Activated T-cell treated with anti-CD3 and anti-CD28 coated beads, Interleukin-2, amount 50 U/mL, for 24 hours (primary cell): Measurements from ENCODE around the gene PAIP1.
A peak's percentile ranks its signal among the peaks of the same experiment; 100 is the strongest.
"Not testable (repeated sequence)": the region's sequence is repeated elsewhere in the genome, so short reads cannot be mapped to it uniquely, and the experiment has no call there.

Experiments
- DNase-seq: peaks from one replicate; pipeline ENCODE4 v3.0.0-alpha.2; 2020
- H3K27ac Mint-ChIP-seq: 2 replicates; pipeline ENCODE4 v1.8.0; 2020; ENCODE audit warnings: mild to moderate bottlenecking, mixed read lengths
- H3K27me3 Mint-ChIP-seq: 2 replicates; pipeline ENCODE4 v1.8.0; 2020; ENCODE audit warnings: mixed read lengths
- H3K36me3 Mint-ChIP-seq: 2 replicates; pipeline ENCODE4 v1.8.0; 2020; ENCODE audit warnings: low read depth, mixed read lengths
- H3K4me1 Mint-ChIP-seq: 2 replicates; pipeline ENCODE4 v1.8.0; 2020; ENCODE audit warnings: low read depth, mixed read lengths
- H3K4me3 Mint-ChIP-seq: 2 replicates; pipeline ENCODE4 v1.8.0; 2020; ENCODE audit warnings: mild to moderate bottlenecking, moderate library complexity, mixed read lengths
- H3K9me3 Mint-ChIP-seq: 2 replicates; pipeline ENCODE4 v1.8.0; 2020; ENCODE audit warnings: mixed read lengths

PAIP1 gene, protein sequence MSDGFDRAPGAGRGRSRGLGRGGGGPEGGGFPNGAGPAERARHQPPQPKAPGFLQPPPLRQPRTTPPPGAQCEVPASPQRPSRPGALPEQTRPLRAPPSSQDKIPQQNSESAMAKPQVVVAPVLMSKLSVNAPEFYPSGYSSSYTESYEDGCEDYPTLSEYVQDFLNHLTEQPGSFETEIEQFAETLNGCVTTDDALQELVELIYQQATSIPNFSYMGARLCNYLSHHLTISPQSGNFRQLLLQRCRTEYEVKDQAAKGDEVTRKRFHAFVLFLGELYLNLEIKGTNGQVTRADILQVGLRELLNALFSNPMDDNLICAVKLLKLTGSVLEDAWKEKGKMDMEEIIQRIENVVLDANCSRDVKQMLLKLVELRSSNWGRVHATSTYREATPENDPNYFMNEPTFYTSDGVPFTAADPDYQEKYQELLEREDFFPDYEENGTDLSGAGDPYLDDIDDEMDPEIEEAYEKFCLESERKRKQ

DNA sequence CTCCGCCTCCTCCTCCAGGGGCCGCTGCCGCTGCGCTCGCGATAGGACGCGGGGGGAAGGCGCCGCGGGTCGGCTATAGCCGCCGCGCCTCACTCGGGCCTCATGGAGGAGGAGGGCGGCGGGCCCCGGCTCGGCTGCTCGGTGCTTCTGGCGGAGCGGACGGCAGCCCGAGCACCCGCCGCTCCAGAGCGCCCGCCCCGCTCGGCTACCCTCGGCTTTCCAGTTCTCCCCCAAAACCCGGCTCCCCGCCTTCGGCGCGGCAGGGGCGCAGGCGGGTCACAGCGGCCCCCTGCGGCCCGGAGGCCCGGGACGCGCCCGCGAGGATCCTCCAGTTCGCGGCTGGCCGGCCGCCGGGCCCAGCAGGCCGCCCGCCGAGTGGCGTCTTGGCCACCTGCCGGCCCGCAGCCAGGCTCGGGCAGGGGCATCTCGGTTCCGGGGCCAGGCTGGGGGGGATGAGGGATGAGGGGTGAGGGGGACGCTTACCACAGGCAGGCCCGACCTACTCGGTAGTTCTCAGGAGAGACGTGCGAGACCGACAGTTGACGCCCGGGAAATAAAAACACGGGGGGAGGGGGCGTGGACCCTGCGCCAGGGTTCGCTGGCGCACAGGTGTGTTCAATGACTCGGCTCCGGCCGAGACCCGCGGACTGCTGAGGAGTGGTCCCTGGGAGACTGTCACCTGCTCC is at the start of gene PAIP1:
TSS of gene PAIP1 (minus strand) at position 221 of the 686 bp plus-strand sequence. CDS start 231 bp downstream, outside the sequence.
- peaks cover 14% of the 10 kb centered on the region for H3K4me1 Mint-ChIP-seq
- H3K4me3 Mint-ChIP-seq = no peak within 1 kb of the TSS
- H3K27ac Mint-ChIP-seq = peak within 1 kb of the TSS; percentile 94

DNA sequence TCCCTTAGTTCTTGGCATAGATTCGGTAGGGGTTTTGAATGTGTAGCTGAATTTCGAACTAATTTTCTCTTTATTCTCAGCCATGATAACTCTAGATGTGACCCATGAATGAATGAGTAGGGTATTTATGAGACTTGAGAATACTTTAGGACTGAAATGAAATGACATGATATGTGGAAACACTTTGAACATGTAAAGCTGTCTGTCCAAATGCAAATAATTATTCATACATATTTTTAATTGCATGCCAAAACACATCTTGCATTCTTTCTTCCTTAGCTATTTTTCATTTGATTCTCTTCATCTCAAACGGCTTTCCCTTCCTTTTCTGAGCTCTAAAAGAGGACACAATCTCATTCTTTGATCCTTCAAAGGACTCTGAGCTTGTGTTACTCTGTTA is 49.5 kb upstream of the PAIP1 start:
- Mint-ChIP-seq H3K4me1 (peaks cover 57% of the 10 kb centered on the region), H3K4me3 (no peak overlapping the region), H3K27me3 (no peaks in the 10 kb centered on the region), H3K36me3 (peaks cover 75% of the 10 kb centered on the region), H3K9me3 (no peaks in the 10 kb centered on the region), H3K27ac (no peak overlapping the region)
- DNase-seq = no peak

More for the DNA sequence above, at the start of gene PAIP1:
- DNase-seq = peak; percentile 90
- no peaks in the 10 kb centered on the region for H3K9me3 Mint-ChIP-seq
- no peaks in the 10 kb centered on the region for H3K27me3 Mint-ChIP-seq
- peaks cover 13% of the 10 kb centered on the region for H3K36me3 Mint-ChIP-seq

DNA sequence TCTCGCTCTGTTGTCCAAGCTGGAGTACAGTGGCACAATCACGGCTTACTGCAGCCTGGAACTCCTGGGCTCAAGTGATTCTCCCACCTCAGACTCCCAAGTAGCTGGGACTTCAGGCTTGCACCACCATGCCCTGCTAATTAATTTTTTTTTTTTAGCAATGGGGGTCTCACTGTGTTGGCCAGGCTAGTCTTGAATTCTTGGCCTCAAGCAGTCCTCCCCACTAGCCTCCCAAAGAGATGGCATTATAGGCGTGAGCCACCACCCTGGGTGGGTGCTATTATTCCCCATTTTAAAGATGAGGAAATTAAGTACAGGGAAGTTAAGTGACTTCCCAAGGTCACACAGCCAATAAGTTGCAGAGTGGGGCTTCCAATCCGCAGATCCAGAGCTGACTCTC is 47.8 kb upstream of the PAIP1 start:
- Mint-ChIP-seq H3K27ac (peak overlapping the region; percentile 88), H3K9me3 (no peaks in the 10 kb centered on the region), H3K36me3 (peaks cover 60% of the 10 kb centered on the region), H3K27me3 (no peaks in the 10 kb centered on the region), H3K4me1 (peaks cover 57% of the 10 kb centered on the region), H3K4me3 (peak overlapping the region; percentile 88)
- no peak for DNase-seq

DNA sequence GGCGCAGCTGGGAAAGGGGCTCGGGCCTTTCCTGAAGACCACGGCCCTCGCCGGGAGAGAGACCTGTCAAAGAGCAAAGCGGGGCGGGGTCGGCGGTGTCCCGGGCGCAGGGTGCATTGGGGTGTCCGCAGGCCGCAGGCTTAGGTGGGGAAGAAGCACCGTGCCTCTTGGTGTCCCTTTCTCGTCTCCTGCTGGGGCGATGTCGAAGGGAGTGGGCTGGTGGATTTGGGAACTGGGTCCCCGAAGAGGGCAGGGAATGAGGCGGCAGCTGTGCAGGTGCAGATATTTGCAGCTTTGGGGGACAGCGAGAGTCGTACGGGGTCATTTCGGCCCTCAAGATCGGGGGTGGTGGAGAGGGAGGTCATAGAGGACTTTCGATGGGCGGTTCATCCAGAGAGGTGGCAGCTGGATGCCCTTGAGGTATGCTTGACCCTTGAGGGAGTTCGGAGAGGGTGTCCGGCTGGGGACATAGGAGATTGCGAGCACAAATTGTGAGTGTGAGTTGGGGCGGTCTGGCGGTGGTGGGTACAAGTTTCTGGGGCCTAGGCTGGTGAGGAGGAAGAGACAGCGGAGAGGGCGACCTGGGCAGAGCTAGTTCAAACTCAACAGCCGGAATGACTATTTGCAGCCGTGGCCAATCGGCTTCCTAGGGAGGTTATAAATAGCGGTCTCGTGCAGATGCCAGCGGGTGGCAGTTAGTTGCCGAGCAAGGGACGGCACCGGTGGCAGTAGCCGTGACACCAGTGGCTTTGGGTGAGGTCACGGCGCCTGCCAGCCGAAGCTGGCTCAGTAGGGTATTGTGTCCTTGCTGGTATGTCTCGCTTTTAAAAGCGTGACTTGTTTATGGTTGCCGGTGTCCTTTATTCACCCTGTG is 46.7 kb upstream of the PAIP1 start:
- Mint-ChIP-seq H3K27me3 (no peaks in the 10 kb centered on the region), H3K4me3 (peak overlapping the region; percentile 88), H3K27ac (peak overlapping the region; percentile 88), H3K36me3 (peaks cover 50% of the 10 kb centered on the region), H3K4me1 (peaks cover 50% of the 10 kb centered on the region), H3K9me3 (no peaks in the 10 kb centered on the region)
- DNase-seq = peak; percentile 77

DNA sequence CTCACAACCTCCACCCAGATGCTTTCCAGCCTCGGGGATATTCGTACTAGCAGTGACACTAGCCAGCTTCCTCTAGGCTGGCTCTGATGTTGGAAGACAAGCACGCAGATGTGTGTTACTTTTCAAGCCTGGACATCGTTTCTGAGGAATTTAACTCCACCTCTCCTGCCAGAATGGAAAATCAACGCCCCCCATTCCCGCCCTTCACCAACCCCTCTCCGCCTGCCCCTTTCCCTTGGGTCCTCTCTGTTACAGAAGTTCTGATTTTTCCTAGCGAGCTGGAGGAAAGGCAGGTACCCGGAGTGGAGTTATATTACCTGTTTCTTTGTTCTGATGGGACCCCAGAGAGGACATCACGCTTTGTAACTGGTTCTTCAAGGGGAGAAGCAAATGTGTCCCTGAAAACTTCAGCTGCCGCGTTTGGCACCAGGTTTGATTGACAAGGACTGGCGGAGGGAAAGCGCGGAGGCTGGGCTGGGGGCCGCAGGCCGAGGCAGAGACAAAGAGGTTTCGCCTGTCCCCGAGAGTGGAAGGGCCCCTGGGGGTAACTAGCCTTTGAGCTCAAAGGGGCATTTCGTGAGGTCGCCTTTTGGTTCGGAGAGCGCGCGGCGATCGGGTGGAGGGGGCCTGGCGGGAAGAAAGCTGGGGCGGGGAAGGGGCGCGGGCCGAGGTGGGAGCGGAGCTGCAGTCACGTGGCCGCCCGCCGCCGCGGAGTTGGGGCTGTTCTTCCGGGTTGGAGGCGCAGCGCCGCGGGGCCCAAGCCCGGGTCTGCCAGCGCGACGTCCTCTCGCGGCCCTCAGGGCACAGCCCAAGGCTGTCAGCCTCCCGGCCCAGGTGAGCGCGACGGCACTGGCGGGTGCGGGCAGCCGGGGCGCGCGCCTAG is 45.8 kb upstream of the PAIP1 start, which contains the start of gene NNT:
TSS of gene NNT (plus strand) at position 720 of the 883 bp plus-strand sequence. CDS start 6,016 bp downstream, outside the sequence.
- peak within 1 kb of the TSS; percentile 88 for H3K27ac Mint-ChIP-seq
- peak within 1 kb of the TSS; percentile 88 for H3K4me3 Mint-ChIP-seq
- no peaks in the 10 kb centered on the region for H3K9me3 Mint-ChIP-seq
- H3K36me3 Mint-ChIP-seq = peaks cover 46% of the 10 kb centered on the region
- H3K4me1 Mint-ChIP-seq = peaks cover 48% of the 10 kb centered on the region
- H3K27me3 Mint-ChIP-seq = no peaks in the 10 kb centered on the region
- DNase-seq = peak; percentile 84

DNA sequence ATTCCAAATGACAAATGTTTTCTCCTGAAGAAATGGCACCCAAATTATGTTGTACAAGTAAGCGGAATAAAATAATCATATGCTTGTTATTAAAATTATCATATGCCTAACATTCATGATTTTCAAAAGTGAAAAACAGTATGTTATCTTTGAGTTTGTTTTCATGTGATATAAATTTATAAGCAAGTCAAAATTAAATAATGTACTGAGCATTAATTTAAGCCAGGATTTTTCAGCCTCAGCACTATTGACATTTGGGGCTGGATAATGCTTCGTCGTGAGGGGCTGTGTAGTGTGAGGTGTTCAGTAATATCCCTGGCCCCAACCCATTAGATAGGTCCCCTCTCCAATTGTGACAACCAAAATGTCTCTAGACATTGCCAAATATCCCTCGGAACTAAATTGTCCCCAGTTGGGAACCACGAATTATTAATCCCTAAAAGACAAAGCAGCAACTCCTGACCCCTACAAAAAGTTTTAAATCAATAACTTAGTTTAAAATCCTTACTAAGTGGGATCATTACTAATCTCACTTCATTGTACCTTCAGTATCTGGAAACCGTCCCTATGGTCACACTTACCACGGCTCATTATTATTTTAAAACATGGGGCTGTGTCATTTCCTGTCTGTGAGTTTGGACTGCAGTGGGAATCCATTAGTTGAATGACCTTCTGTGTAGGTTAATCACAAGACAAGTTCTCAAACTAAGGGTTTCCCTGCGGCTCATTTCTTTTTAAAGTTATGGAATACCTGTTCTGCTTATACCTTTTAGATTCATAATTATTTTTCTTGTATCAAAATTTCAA is 44.8 kb upstream of the PAIP1 start:
- DNase-seq = no peak
- Mint-ChIP-seq H3K36me3 (peaks cover 36% of the 10 kb centered on the region), H3K9me3 (no peaks in the 10 kb centered on the region), H3K27ac (peak overlapping the region; percentile 88), H3K27me3 (no peaks in the 10 kb centered on the region), H3K4me1 (peaks cover 41% of the 10 kb centered on the region), H3K4me3 (peak overlapping the region; percentile 88)

DNA sequence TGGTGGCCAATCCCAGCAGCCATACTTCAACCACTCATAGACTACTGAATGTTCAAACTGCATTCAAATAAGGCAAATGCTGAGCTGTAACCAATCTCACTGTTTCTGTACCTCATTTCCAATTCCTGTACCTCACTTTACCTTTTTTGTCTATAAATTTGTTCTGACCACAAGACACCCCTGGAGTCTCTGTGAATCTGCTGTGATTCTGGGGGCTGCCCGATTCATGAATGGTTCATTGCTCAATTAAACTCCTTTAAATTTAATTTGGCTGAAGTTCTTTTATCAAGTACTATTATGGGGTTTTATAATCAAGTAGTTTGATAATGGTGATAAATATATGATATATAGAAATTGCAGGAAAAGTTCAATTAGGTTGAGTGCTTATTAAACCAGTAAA is 42.0 kb upstream of the PAIP1 start:
- H3K27me3 Mint-ChIP-seq, DNase-seq, H3K9me3 Mint-ChIP-seq, H3K27ac Mint-ChIP-seq, H3K4me3 Mint-ChIP-seq: not testable (repeated sequence)
- H3K4me1 Mint-ChIP-seq = peaks cover 24% of the 10 kb centered on the region
- peaks cover 27% of the 10 kb centered on the region for H3K36me3 Mint-ChIP-seq

DNA sequence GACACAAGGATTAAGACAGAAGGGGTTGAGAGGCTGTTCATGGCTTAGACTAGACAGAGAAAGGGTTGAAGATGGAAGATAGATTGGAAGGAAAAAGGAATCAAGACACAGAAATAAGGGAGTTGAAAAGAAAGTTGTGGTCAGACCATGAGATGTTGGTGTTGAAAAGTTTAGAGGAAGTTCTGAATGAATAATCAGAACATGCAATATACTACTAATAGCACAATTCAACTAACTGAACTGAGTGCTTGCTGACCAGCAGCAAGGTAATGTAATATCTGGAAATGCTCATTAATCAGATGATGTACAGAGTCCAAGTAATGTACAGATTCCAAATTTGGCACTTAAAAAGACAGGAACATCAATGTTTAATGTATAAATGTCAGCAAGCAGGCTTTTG is 35.5 kb upstream of the PAIP1 start:
- no peak for DNase-seq
- H3K9me3 Mint-ChIP-seq = no peaks in the 10 kb centered on the region
- H3K4me3 Mint-ChIP-seq = no peak overlapping the region
- H3K27me3 Mint-ChIP-seq = no peaks in the 10 kb centered on the region
- H3K4me1 Mint-ChIP-seq = no peaks in the 10 kb centered on the region
- H3K36me3 Mint-ChIP-seq = peaks cover 15% of the 10 kb centered on the region
- no peak overlapping the region for H3K27ac Mint-ChIP-seq

DNA sequence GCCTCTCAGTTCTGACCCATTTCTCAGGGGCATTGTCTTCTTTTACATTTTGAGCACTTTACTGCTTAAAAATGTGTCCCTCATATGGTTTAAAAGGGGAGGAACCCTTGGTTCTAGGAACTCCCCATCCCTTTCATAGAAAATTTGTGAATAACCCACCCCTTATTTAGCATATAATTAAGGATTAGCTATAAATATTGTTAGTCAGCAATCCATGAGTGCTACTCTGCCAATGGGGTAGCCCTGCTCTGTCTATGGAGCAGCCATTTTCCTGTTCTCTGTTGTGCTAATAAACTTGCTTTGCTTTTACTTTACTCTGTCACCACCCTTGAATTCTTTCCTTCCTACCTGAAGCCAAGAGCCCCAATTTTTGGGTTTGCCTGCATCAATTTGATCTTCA is 33.8 kb upstream of the PAIP1 start:
- Mint-ChIP-seq H3K27ac (no peak overlapping the region), H3K4me1 (no peaks in the 10 kb centered on the region), H3K36me3 (peaks cover 15% of the 10 kb centered on the region), H3K9me3 (no peaks in the 10 kb centered on the region), H3K4me3 (no peak overlapping the region), H3K27me3 (no peaks in the 10 kb centered on the region)
- DNase-seq = no peak

DNA sequence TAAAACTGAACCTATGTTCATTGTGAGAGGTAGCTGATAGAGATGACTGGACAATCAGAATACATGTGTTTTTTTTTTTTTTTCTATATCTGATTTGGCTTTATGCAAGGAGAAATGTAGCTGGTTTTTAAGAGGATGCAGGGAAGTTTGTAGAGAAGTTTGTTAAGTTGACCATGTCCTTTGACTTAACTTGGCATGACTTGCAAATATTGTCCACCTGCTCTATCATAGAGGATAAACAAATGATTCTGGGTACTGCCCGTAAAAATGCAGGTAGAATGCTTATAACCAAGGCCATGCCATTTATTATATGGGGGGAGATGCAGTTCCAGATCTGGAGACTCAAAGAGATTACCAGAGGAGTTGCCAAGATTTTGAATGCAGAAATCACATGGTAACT is 32.4 kb upstream of the PAIP1 start:
- no peaks in the 10 kb centered on the region for H3K9me3 Mint-ChIP-seq
- DNase-seq = no peak
- H3K27ac Mint-ChIP-seq = no peak overlapping the region
- no peaks in the 10 kb centered on the region for H3K4me1 Mint-ChIP-seq
- H3K36me3 Mint-ChIP-seq = peaks cover 15% of the 10 kb centered on the region
- no peak overlapping the region for H3K4me3 Mint-ChIP-seq
- no peaks in the 10 kb centered on the region for H3K27me3 Mint-ChIP-seq

DNA sequence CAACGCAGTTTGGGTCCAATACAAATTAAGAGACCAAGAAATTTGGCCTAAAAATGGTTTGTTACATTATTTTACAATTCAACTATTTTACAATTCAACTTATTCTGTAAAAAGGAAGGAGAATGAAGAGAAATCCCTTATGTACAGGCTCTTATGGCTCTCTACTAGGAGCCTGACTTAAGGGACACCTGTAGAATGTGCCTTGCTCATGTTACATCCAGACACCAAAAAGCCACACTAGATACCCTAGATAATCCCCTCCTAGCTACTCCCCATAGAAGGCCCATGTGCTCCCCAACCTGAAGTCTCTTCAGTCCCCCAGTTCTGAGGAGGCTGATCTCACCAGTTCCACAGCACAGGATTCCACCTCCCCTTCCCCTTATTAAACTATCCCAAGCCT is 32.0 kb upstream of the PAIP1 start:
- Mint-ChIP-seq H3K9me3 (no peaks in the 10 kb centered on the region), H3K27me3 (no peaks in the 10 kb centered on the region), H3K36me3 (peaks cover 15% of the 10 kb centered on the region), H3K27ac (no peak overlapping the region), H3K4me1 (no peaks in the 10 kb centered on the region), H3K4me3 (no peak overlapping the region)
- DNase-seq = no peak

DNA sequence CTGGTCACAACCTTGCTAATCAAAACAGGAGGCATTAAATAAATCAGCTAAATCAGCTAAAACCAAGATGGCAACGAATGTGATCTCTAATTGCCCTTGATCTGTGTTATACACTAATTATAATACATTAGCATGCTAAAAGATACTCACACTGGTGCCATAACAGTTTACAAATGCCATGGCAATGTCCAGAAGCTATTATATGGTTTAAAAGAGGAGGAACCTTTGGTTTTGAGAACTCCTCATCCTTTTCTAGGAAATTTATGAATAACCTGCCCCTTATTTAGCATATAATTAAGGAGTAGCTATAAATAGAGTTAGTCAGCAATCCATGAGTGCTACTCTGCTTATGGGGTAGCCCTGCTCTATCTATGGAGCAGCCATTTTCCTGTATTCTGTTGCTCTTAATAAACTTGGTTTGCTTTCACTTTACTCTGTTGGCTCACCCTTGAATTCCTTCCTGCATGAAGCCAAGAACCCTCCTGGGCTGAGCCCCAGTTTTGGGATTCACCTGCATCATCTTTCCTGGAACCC is 27.4 kb upstream of the PAIP1 start:
- no peaks in the 10 kb centered on the region for H3K27me3 Mint-ChIP-seq
- H3K4me3 Mint-ChIP-seq = no peak overlapping the region
- no peak overlapping the region for H3K27ac Mint-ChIP-seq
- H3K4me1 Mint-ChIP-seq = no peaks in the 10 kb centered on the region
- H3K9me3 Mint-ChIP-seq = no peaks in the 10 kb centered on the region
- DNase-seq = no peak
- peaks cover 22% of the 10 kb centered on the region for H3K36me3 Mint-ChIP-seq

DNA sequence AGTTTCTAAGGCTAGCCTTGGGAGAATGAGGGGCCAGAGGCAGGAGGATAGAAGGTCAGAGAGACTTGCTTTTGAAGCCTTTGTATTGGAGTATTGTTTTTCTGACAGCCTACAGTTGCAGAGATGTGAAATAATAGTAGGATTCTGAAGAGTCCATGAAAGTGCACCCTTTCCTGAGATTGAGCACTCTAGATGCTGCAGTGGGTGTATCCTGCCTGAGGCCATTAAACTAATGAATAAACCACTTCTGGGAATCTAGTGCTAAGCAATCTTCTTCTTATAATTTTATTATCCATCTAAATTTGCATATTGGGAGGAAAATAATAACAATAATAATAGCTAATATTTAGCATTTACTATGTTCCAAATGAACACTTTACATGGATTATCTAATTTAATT is 26.8 kb upstream of the PAIP1 start:
- Mint-ChIP-seq H3K27me3 (no peaks in the 10 kb centered on the region), H3K4me1 (no peaks in the 10 kb centered on the region), H3K4me3 (no peak overlapping the region), H3K9me3 (no peaks in the 10 kb centered on the region), H3K27ac (no peak overlapping the region), H3K36me3 (peaks cover 22% of the 10 kb centered on the region)
- no peak for DNase-seq
